ENCODE measurements around the gene AUTS2.

GRCh38 chr7:70835658-70836057 lies 1237.4 kb downstream of the AUTS2 start:
- no peak for TF ChIP-seq MAX (IDR thresholded peaks at IDR 0.05)
- no peak for TF ChIP-seq CTCF (IDR thresholded peaks at IDR 0.05; ENCODE audit: low read depth, low read length, missing input control)
- TF ChIP-seq YY1 (IDR thresholded peaks at IDR 0.05), result no peak
- no peak for TF ChIP-seq FOXA2 (IDR thresholded peaks at IDR 0.05)
- no peak for TF ChIP-seq REST (IDR thresholded peaks at IDR 0.05)
- TF ChIP-seq RXRA (IDR thresholded peaks at IDR 0.05), result no peak
- TF ChIP-seq HNF4G (IDR thresholded peaks at IDR 0.05), result no peak
